HG03565 (cell line): ENCODE results near the gene KRTAP10-6.
"Not testable (repeated sequence)": the region's sequence is repeated elsewhere in the genome, so short reads cannot be mapped to it uniquely, and the experiment has no call there.

Experiments used
- ATAC-seq: cut with Tn5 transposase; IDR thresholded peaks from one replicate; pipeline ENCODE4 v1.9.1; 2021; ENCODE audit warnings: mild to moderate bottlenecking, moderate library complexity; ENCODE audit not compliant: unreplicated experiment

KRTAP10-6 gene

GRCh38 chr21:44592446-44593311 lies at the start of gene KRTAP10-6:
KRTAP10-6 (minus strand) TSS chr21:44592505; CDS start chr21:44592484, 21 bp downstream.
- no peak for ATAC-seq

DNA sequence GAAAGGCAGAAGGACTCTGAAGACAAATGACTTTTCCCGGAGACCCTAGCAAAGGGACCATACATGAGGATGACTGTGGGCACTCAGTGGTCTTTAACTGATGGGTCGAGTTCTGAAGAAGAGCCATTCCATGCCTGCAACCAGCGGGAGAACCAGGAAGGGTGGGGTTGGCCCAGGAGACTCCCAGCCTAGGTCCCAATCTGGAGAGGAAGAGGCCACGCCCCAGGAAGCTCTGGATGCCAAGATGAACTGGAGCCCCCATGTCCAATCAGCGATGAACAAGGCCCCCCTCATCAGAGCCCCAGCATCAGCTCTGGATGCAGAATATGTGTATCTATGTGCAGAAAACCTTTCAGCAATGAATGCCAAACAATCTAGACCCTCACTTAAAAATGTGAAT lies 48.5 kb upstream of the KRTAP10-6 start:
- ATAC-seq: no peak

DNA sequence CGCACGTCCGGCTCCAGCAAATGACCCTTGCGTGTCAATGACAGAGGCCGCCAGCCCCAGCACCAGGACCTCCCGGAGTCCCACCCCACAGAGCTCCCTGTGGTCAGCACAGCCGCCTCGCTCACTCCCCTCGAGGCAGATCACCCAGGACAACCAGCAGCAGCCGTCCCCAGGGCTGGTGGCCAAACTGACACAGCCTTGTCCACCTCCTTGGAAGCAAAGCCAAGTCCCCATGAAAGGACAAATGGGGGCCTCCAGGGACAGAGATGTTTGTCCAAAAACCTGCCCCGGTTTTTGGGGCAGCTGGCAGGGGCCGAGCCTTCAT lies 47.0 kb upstream of the KRTAP10-6 start:
- no peak for ATAC-seq

DNA sequence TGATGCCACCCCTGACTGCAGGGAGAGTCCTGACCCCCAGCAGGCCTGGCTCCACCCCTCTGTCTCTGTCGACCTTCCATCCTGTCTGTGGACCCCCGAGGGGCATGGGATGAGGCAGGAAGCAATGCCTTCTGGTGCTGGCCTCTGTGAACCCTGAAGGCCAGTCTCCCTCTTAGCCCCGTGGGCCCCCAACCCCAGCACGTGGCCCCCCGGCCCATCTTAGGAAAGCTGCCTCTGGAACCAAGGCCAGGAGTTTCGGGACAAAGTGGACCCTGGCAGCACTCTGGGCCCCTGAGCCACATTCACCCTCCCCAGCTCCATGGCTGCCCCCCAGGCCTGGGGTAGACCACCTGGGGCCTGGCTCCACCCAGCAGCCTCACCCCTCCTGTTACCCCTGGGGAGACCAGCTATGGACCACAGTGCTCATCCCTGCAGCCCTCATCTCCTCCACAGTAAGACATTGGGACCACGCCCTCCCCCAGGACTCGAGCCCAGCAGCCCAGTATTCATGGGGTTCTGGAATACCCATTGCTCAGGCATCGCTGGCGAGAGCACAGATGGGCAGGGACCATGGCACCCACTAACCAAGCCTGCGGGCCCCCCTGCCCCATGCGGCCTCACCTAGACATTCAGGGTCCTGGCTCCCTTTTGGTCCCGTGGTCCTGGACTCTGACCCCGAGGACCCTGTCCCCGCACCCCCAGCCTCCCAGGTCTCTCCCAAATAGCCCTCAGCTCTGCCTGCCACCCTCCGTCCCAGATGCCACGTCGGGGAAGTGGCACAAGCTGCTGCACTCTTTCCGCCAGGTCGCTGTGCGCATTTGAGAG lies 46.4 kb upstream of the KRTAP10-6 start:
- not testable (repeated sequence) for ATAC-seq

- not testable (repeated sequence) for ATAC-seq
These were observed 45.6 kb upstream of the KRTAP10-6 start for GRCh38 chr21:44637851-44638348.

- ATAC-seq: no peak
These were observed 44.9 kb upstream of the KRTAP10-6 start, which contains the start of gene KRTAP10-10 for GRCh38 chr21:44637018-44637850. KRTAP10-10 (plus strand) TSS chr21:44637356; CDS start chr21:44637418, 62 bp downstream.

DNA sequence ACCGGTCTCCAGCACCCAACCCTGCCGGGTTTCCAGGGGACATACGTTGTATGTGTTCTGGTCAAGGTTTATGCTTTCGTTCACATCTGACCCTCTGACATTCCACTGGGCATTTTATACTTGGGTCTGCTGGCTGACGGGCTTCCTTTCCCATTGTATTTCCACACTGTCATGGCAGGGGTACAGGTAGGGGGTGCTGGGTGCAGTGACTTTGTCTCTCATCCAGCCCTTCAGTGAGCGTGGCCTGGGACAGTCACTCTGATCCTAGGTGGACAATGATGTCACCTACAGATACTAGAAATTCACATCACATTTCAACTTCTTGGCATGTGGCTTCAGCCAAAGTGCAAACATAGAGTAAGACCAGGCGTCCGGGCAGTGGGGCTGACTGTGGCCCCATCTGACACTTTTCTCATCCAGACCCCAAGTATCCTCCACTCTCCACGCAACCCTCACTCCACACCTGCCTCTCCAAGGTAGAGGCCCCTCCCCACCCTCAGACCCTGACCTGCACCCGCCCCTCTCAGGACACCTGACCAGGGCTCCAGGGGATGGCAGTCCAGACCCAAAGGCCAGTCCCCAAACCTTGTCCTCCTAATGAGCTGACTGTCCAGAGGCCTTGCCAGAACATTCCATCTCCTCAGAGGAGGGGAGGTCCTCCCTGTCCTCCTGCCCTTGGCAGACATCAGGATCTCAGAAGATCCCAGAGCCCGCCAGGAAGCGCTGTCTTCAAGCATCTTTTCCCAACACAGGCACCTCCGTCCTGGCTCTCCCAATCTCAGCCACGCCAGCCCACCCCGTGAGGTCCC lies 44.1 kb upstream of the KRTAP10-6 start:
- no peak for ATAC-seq

GRCh38 chr21:44632067-44632466 lies 39.8 kb upstream of the KRTAP10-6 start:
- ATAC-seq: no peak

- no peak for ATAC-seq
These were observed 38.1 kb upstream of the KRTAP10-6 start for GRCh38 chr21:44630440-44630839.

GRCh38 chr21:44628707-44629391 lies 36.5 kb upstream of the KRTAP10-6 start:
- ATAC-seq: no peak

GRCh38 chr21:44627831-44628233 lies 35.5 kb upstream of the KRTAP10-6 start:
- not testable (repeated sequence) for ATAC-seq

- not testable (repeated sequence) for ATAC-seq
These were observed 35.0 kb upstream of the KRTAP10-6 start for GRCh38 chr21:44627181-44627822.

GRCh38 chr21:44626673-44627143 lies 34.4 kb upstream of the KRTAP10-6 start, which contains the start of gene KRTAP10-9:
KRTAP10-9 (plus strand) TSS chr21:44627093; CDS start chr21:44627172, 79 bp downstream.
- no peak for ATAC-seq

DNA sequence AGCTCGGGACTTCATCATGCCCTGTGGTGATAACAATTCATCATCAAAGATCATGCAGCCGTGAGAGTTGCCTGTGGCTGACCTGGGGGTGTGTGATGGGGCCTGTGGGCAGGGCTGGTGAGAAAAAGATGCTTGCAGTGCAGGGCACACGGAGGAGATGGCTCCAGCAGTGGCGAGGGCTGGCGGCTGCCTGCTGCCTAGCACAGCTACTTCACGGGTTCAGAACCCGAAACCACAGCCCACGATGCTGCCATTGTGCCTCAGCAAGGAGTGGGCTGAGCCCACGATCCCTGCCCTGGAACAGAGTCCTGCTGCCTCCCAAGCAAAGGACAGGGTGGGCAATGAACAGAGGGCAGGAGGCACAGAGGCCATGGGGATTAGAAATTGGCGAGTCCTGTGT lies 34.0 kb upstream of the KRTAP10-6 start:
- ATAC-seq: no peak

GRCh38 chr21:44625756-44626155 lies 33.5 kb upstream of the KRTAP10-6 start:
- no peak for ATAC-seq

- no peak for ATAC-seq
These were observed 31.3 kb upstream of the KRTAP10-6 start for GRCh38 chr21:44623575-44623974.

- ATAC-seq: no peak
These were observed 27.6 kb upstream of the KRTAP10-6 start for GRCh38 chr21:44619886-44620285.

DNA sequence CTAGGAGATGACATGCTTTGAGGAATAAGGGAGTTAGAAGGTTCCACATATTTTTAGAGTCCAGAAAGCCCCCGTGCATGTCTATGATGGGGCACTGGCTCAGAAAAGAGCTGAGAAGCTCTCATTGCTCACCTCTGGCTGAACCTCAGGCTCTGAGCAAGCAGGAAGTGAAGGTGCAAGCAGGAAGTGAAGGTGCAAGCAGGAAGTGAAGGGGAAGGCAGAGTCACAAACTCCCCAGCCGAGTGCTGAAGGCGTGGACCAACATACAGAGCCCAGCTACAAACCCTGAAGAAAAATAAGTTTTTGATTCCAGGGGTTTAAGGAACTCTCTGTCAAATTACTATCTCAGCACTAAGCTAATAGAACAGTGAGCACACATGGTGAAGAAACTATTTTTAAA lies 26.6 kb upstream of the KRTAP10-6 start:
- ATAC-seq: no peak

GRCh38 chr21:44618504-44618903 lies 26.2 kb upstream of the KRTAP10-6 start:
- no peak for ATAC-seq
